GM19395 (cell line): ENCODE measurements around the gene RAB33A.
"Not testable (repeated sequence)": the region's sequence is repeated elsewhere in the genome, so short reads cannot be mapped to it uniquely, and the experiment has no call there.

Source experiments
- ATAC-seq: cut with Tn5 transposase; IDR thresholded peaks from one replicate; pipeline ENCODE4 v1.9.1; 2021; ENCODE audit warnings: mild to moderate bottlenecking, moderate library complexity; ENCODE audit not compliant: unreplicated experiment

RAB33A gene

GRCh38 chrX:130231184-130231583, 59.4 kb downstream of the RAB33A start:
- ATAC-seq, result not testable (repeated sequence)
